GM12801 (cell line): ENCODE results near the gene SCNN1G.

Experiments used
- CTCF ChIP-seq: IDR thresholded peaks from one replicate; pipeline ENCODE4 v1.5.1; 2011; ENCODE audit warnings: control low read depth; ENCODE audit not compliant: insufficient read length; ENCODE audit errors: extremely low read depth

The SCNN1G gene

GRCh38 chr16:23225109-23225508 lies 42.6 kb downstream of the SCNN1G start:
- no peak for TF ChIP-seq CTCF

- TF ChIP-seq CTCF: no peak
Measured at GRCh38 chr16:23225634-23226033, 43.1 kb downstream of the SCNN1G start.

GRCh38 chr16:23227529-23227928 lies 45.0 kb downstream of the SCNN1G start:
- TF ChIP-seq CTCF: no peak

- TF ChIP-seq CTCF: no peak
Measured at GRCh38 chr16:23229714-23230113, 47.2 kb downstream of the SCNN1G start.

- no peak for TF ChIP-seq CTCF
Measured at GRCh38 chr16:23232806-23233205, 50.3 kb downstream of the SCNN1G start.

- no peak for TF ChIP-seq CTCF
Measured at GRCh38 chr16:23235176-23235575, 52.6 kb downstream of the SCNN1G start.

- no peak for TF ChIP-seq CTCF
Measured at GRCh38 chr16:23236983-23237382, 54.4 kb downstream of the SCNN1G start.

GRCh38 chr16:23240994-23241393 lies 58.4 kb downstream of the SCNN1G start:
- TF ChIP-seq CTCF: no peak
